ENCODE results near the gene DLEC1. TPM values are rescaled to one million over a fixed set of nuclear protein-coding genes. Genes with fewer than 3 reads are reported as not detected.

The DLEC1 gene
- total and polyA plus RNA-seq, 9 of the 15 experiments (the other 6 are each of a cell fraction or from before 2014, with no cell fraction given): 0.07 to 0.08 TPM; not detected in 7

- in situ Hi-C loops (cut with MboI): no loop called here
- DNase-seq (ENCODE audit: extremely low read depth in 1 of 4, low spot score in 3 of 4) (no peak), ATAC-seq (no peak), FAIRE-seq (no peak)
- H2AFZ ChIP-seq (ENCODE audit: low read depth, low read length): no peak overlapping the region
- ChIA-PET CTCF (ENCODE audit: low intra/inter-chr PET ratio) (no interaction called here), POLR2A (interaction anchor here (1.0 to 1.2 kb wide), 3 partner anchors 15 to 153 kb away, joined by 3 read pairs; no protein-coding TSS in a partner anchor)
- no peak overlapping the region for H3K9ac ChIP-seq (ENCODE audit: insufficient read depth in 1 of 2, low read depth in 2 of 2, low read length in 2 of 2)
- TF ChIP-seq NCOR1 (IDR thresholded peaks at IDR 0.05): no peak
- no peak for TF ChIP-seq RBM17 (IDR thresholded peaks at IDR 0.05; ENCODE audit: borderline replicate concordance, low read depth, low read length)
- no peak for TF ChIP-seq HMG20A (CRISPR knock-in tag; conservative IDR thresholded peaks at IDR 0.05)
- no peak for TF ChIP-seq NFATC3 (IDR thresholded peaks at IDR 0.05)
- TF ChIP-seq ZNF146 (CRISPR knock-in tag; IDR thresholded peaks at IDR 0.05; ENCODE audit: unreplicated experiment): no peak
- intact Hi-C loops (cut with micrococcal nuclease): no loop called here
- peaks cover 20% of the 10 kb centered on the region for H4K20me1 ChIP-seq (replicated peaks; ENCODE audit: control insufficient read depth, insufficient read depth, low read length)
- H3K36me3 ChIP-seq (ENCODE audit: control insufficient read depth, insufficient read depth, low read length): no peaks in the 10 kb centered on the region
- WGBS (ENCODE audit: insufficient coverage, low coverage, missing lambda C conversion rate): 1% methylated on average over 4 of the region's 4 CpGs
- peaks cover 0 to 15% of the 10 kb centered on the region in 2 experiments; a peak in 2 of 5 replicates for H3K4me1 ChIP-seq (replicated peaks in 1 of 2; ENCODE audit: control insufficient read depth in 2 of 2, insufficient read depth in 2 of 2, low read length in 2 of 2)
- no peaks in the 10 kb centered on the region for H3K9me1 ChIP-seq (ENCODE audit: control insufficient read depth, insufficient read depth, low read length)
- H3K79me2 ChIP-seq (ENCODE audit: control insufficient read depth, insufficient read depth, low read length): no peaks in the 10 kb centered on the region
- no TSS peak for BruUV-seq (replicated peaks)
- no peaks in the 10 kb centered on the region for H3K9me3 ChIP-seq (replicated peaks; ENCODE audit: control insufficient read depth, insufficient read depth, low read depth, low read length)
- H3K27me3 ChIP-seq (ENCODE audit: control insufficient read depth in 2 of 2, insufficient read depth in 2 of 2, low read length in 2 of 2): peaks cover 17 to 63% of the 10 kb centered on the region in 2 experiments; a peak in 4 of 5 replicates
- H3K4me3 ChIP-seq: no peak overlapping the region
- no peak overlapping the region for H3K4me2 ChIP-seq (ENCODE audit: insufficient read depth, low read length)
- H3K27ac ChIP-seq (ENCODE audit: extremely low read depth, low read depth, low read length): no peak overlapping the region
Measured at GRCh38 chr3:38111201-38111600, 72.2 kb downstream of the DLEC1 start.

GRCh38 chr3:38111696-38112377 lies 72.8 kb downstream of the DLEC1 start:
- BruUV-seq (replicated peaks): no TSS peak
- Histone ChIP-seq H3K36me3 (ENCODE audit: control insufficient read depth, insufficient read depth, low read length) (no peaks in the 10 kb centered on the region), H3K4me2 (ENCODE audit: insufficient read depth, low read length) (no peak overlapping the region), H3K27ac (ENCODE audit: extremely low read depth, low read depth, low read length) (no peak overlapping the region), H3K9ac (ENCODE audit: insufficient read depth in 1 of 2, low read depth in 2 of 2, low read length in 2 of 2) (0 out of 4 replicates have a peak overlapping the region, but pooled peaks of 1 of the 2 experiments have one; percentile 15), H3K9me3 (replicated peaks; ENCODE audit: control insufficient read depth, insufficient read depth, low read depth, low read length) (no peaks in the 10 kb centered on the region), H3K27me3 (ENCODE audit: control insufficient read depth in 2 of 2, insufficient read depth in 2 of 2, low read length in 2 of 2) (peaks cover 17 to 67% of the 10 kb centered on the region in 2 experiments; a peak in 4 of 5 replicates), H3K9me1 (ENCODE audit: control insufficient read depth, insufficient read depth, low read length) (no peaks in the 10 kb centered on the region), H4K20me1 (replicated peaks; ENCODE audit: control insufficient read depth, insufficient read depth, low read length) (peaks cover 21% of the 10 kb centered on the region), H2AFZ (ENCODE audit: low read depth, low read length) (no peak overlapping the region), H3K79me2 (ENCODE audit: control insufficient read depth, insufficient read depth, low read length) (no peaks in the 10 kb centered on the region), H3K4me3 (no peak overlapping the region), H3K4me1 (replicated peaks in 1 of 2; ENCODE audit: control insufficient read depth in 2 of 2, insufficient read depth in 2 of 2, low read length in 2 of 2) (peaks cover 0 to 20% of the 10 kb centered on the region in 2 experiments; a peak in 3 of 5 replicates)
- intact Hi-C loops (cut with micrococcal nuclease): no loop called here
- 4% methylated on average over 16 of the region's 16 CpGs for WGBS (ENCODE audit: insufficient coverage, low coverage, missing lambda C conversion rate)
- in situ Hi-C loops (cut with MboI): no loop called here
- FAIRE-seq (no peak), DNase-seq (ENCODE audit: extremely low read depth in 1 of 4, low spot score in 3 of 4) (no peak), ATAC-seq (no peak)
- ChIA-PET POLR2A (interaction anchor here (0.6 to 1.2 kb wide), 3 partner anchors 17 to 152 kb away, joined by 3 to 4 read pairs (median 3); no protein-coding TSS in a partner anchor), CTCF (ENCODE audit: low intra/inter-chr PET ratio) (no interaction called here)
- TF ChIP-seq SMARCA5 (IDR thresholded peaks at IDR 0.05) (no peak), FOXP4 (CRISPR knock-in tag; IDR thresholded peaks at IDR 0.05; ENCODE audit: borderline replicate concordance) (no peak), SRSF3 (IDR thresholded peaks at IDR 0.05; ENCODE audit: insufficient read depth, low read length) (no peak)
- TF ChIP-seq, protein P1, sequence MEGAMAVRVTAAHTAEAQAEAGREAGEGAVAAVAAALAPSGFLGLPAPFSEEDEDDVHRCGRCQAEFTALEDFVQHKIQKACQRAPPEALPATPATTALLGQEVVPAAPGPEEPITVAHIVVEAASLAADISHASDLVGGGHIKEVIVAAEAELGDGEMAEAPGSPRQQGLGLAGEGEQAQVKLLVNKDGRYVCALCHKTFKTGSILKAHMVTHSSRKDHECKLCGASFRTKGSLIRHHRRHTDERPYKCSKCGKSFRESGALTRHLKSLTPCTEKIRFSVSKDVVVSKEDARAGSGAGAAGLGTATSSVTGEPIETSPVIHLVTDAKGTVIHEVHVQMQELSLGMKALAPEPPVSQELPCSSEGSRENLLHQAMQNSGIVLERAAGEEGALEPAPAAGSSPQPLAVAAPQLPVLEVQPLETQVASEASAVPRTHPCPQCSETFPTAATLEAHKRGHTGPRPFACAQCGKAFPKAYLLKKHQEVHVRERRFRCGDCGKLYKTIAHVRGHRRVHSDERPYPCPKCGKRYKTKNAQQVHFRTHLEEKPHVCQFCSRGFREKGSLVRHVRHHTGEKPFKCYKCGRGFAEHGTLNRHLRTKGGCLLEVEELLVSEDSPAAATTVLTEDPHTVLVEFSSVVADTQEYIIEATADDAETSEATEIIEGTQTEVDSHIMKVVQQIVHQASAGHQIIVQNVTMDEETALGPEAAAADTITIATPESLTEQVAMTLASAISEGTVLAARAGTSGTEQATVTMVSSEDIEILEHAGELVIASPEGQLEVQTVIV (CRISPR knock-in tag; IDR thresholded peaks at IDR 0.05; ENCODE audit: borderline replicate concordance): no peak
